NOMO-1 (cell line): ENCODE measurements around the gene PRCP.

ENCODE experiments used
- DNase-seq, 2 experiments: peaks; one replicate each; lab custom pipeline; 2025; ENCODE audit not compliant: unreplicated experiment in 2 of 2; lab: John Stamatoyannopoulos, UW

Gene PRCP

GRCh38 chr11:82908311-82908710, 8.1 kb upstream of the PRCP start:
- no peak for DNase-seq

GRCh38 chr11:82907371-82907770, 7.1 kb upstream of the PRCP start:
- peak; percentile 56 to 73 for DNase-seq

GRCh38 chr11:82906931-82907330, 6.7 kb upstream of the PRCP start:
- DNase-seq, result no peak

GRCh38 chr11:82906236-82906635, 6.0 kb upstream of the PRCP start:
- peak in 1 of 2 experiments; percentile 72 for DNase-seq

GRCh38 chr11:82903843-82904586, 3.8 kb upstream of the PRCP start:
- DNase-seq, result no peak

- no peak for DNase-seq
Observed at GRCh38 chr11:82902880-82903279, 2.6 kb upstream of the PRCP start.

GRCh38 chr11:82901922-82902485, 1.8 kb upstream of the PRCP start:
- DNase-seq, result peak in 1 of 2 experiments; percentile 62

- peak; percentile 95 to 97 for DNase-seq
Observed at GRCh38 chr11:82901165-82901921, 1.1 kb upstream of the PRCP start, which contains the start of gene DDIAS. Gene DDIAS, plus strand, starts transcription at chr11:82901736. Its CDS starts 13,003 bp downstream, at chr11:82914739.

GRCh38 chr11:82899957-82900276, 313 bp downstream of the PRCP start:
- DNase-seq, result no peak

- peak in 1 of 2 experiments; percentile 18 for DNase-seq
Observed at GRCh38 chr11:82899186-82899820, 927 bp downstream of the PRCP start.

GRCh38 chr11:82898241-82898640, 2.0 kb downstream of the PRCP start:
- peak in 1 of 2 experiments; percentile 20 for DNase-seq

- no peak for DNase-seq
Observed at GRCh38 chr11:82896183-82896582, 4.0 kb downstream of the PRCP start.

GRCh38 chr11:82895437-82896091, 4.7 kb downstream of the PRCP start:
- DNase-seq, result peak; percentile 52 to 94

- no peak for DNase-seq
Observed at GRCh38 chr11:82892611-82893169, 7.5 kb downstream of the PRCP start.

- peak; percentile 32 to 63 for DNase-seq
Observed at GRCh38 chr11:82890936-82891335, 9.3 kb downstream of the PRCP start.

GRCh38 chr11:82890002-82890341, 10.3 kb downstream of the PRCP start:
- DNase-seq, result no peak

GRCh38 chr11:82889133-82890001, 10.9 kb downstream of the PRCP start:
- peak; percentile 69 to 89 for DNase-seq

- peak; percentile 35 to 71 for DNase-seq
Observed at GRCh38 chr11:82883853-82884252, 16.4 kb downstream of the PRCP start.

GRCh38 chr11:82874646-82875523, 25.3 kb downstream of the PRCP start:
- DNase-seq, result no peak
